ENCODE results near the gene MACROH2A1.

- TF ChIP-seq CTCF (IDR thresholded peaks at IDR 0.05) = no peak
- no peak for TF ChIP-seq ATF3 (CRISPR knock-in tag; conservative IDR thresholded peaks at IDR 0.05)
- TF ChIP-seq TCF7 (CRISPR knock-in tag; IDR thresholded peaks at IDR 0.05; ENCODE audit: low read depth) = no peak
- TF ChIP-seq ESRRA (CRISPR knock-in tag; IDR thresholded peaks at IDR 0.05; ENCODE audit: borderline replicate concordance) = no peak
- no peak for TF ChIP-seq ATF6 (CRISPR knock-in tag; IDR thresholded peaks at IDR 0.05)
- no peak for TF ChIP-seq MAX (CRISPR knock-in tag; IDR thresholded peaks at IDR 0.05)
- no peak for TF ChIP-seq EMX1 (CRISPR knock-in tag; IDR thresholded peaks at IDR 0.05)
- no peak for TF ChIP-seq CREB1 (CRISPR knock-in tag; IDR thresholded peaks at IDR 0.05)
- no peak for TF ChIP-seq NFYB (CRISPR knock-in tag; conservative IDR thresholded peaks at IDR 0.05; ENCODE audit: low read depth)
- TF ChIP-seq NR1H2 (CRISPR knock-in tag; IDR thresholded peaks at IDR 0.05) = no peak
- no peak for TF ChIP-seq OVOL2 (CRISPR knock-in tag; IDR thresholded peaks at IDR 0.05; ENCODE audit: borderline replicate concordance)
- TF ChIP-seq USF1 (CRISPR knock-in tag; IDR thresholded peaks at IDR 0.05) = no peak
- TF ChIP-seq CBFB (CRISPR knock-in tag; IDR thresholded peaks at IDR 0.05; ENCODE audit: low read depth) = no peak
- no peak for TF ChIP-seq ARID4B (CRISPR knock-in tag; IDR thresholded peaks at IDR 0.05; ENCODE audit: borderline replicate concordance)
Observed at GRCh38 chr5:135322744-135323143, 76.3 kb downstream of the MACROH2A1 start.
